NCI-H2227 (cell line): ENCODE measurements around the gene LCP2.

Experiments used
- DNase-seq: peaks from one replicate; lab custom pipeline; 2025; ENCODE audit not compliant: unreplicated experiment; lab: John Stamatoyannopoulos, UW

The LCP2 gene

DNA sequence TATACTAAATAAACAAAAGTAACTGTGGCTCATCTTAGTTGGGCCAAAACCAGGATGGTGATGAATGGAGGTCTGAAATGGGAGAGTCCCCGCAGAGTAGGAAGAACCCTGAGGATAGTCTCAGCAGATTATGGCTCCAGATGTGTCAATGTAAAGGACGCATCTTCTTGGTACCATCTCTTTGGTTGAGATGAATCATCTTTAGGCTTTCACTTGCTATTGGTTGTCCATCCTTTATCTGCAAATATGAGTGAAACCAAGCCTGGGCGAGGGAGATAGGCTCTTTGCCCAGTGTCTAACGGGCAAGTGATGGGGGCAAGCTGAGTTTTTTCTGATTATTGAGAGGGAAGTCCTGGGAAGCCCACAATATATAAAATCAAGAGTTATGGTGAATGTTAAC is 19.4 kb upstream of the LCP2 start:
- no peak for DNase-seq

DNA sequence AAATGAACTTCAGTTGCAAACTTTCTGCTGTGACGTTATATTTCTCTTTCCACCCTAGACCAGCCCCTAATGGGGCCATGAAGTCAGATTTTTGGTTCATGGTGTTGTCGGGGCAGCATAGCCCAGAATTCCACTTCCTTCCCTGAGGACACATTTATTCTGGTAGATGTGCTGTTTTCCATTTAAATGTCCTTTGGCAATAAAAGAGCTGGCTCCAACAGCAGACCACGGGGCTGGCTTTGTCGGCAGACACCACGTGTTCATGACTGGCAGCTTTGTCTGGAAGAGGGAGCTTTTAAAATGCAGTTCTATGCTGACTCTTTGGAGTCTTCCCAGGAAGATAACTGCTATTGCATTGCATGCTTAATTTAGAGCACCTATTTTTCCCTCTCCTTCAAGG is 17.6 kb upstream of the LCP2 start:
- peak; percentile 15 for DNase-seq

DNA sequence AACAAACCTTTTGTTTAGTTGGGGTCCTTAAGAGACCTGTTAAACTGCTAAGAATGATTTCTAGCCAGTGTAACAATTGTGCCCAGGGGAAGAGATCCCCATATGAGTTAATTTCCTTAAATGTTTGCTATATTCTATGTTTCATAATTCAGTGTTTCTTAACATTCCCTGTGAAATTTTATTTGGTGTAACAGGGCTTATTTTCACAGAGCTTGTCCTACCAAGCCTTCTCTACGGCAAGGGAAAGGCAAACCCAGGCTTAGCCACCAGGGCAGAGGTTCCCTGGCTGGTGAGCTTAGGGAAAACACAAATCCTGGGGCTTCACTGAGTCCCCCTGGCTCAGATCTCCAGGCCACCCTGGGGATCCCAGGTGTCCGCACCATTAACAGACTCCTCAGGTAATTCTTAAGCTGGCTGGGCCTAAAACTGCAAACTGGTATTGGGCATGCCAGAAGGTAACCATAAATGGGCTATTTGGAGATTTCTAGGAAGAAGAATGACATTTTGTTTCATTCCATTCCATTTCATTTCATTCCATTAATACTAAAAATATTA is 17.0 kb upstream of the LCP2 start:
- DNase-seq, result no peak

DNA sequence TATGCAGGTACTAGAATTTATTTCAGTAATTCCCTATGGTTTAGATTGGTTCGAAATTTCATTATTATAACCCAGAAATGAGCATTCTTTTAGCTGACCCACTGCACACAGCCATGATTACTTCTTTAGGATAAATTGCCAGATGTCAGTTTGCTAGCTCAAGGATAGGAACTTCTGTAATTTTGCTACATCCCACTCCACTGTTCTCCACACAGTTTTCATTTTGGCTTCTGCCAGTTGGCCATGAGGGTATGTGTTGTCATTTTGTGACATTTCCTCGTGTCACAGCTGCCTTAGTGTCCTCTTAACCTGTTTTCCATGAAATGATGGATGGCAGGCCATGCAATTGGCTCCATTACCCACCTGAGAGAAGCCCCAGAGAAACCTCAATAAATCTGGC is 16.2 kb upstream of the LCP2 start:
- no peak for DNase-seq

DNA sequence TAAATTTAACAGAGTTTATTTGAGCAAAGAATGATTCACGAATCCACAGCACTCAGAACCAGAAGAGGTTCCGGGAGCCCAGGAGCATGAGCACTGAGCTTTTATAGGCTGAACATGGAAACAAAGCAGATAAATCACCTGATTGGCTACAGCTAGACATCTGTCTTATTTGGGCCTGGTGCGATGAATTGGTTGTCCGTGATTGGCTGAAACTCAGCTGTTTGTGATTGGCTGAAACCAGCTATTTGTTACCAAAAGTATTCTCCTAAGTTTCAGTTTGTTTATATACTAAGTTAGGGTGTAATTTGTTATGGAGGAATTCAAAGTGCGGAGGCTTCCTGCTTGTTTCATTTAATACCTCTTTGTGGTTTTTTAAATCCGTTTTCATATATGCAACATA is 15.8 kb upstream of the LCP2 start:
- DNase-seq, result no peak

DNA sequence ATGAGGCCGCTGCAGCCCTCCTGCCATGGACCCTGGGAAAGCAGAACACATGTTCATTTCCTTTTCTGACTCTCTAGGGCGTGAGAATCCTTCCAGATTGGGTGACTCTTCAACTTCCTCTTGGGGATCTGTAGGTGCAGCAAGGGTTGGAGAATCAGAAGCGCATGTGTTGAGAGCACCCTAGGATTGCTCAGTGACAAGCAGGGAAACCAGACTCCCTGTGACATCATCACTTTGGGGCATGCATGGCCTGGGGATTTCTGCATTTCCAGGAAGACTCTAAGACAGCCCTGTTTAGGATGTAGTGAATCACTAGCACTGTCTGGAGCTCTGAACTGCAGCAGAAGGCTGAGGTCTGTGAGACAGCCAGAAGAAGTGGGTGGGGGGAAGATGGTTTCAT is 15.1 kb upstream of the LCP2 start:
- DNase-seq, result no peak

DNA sequence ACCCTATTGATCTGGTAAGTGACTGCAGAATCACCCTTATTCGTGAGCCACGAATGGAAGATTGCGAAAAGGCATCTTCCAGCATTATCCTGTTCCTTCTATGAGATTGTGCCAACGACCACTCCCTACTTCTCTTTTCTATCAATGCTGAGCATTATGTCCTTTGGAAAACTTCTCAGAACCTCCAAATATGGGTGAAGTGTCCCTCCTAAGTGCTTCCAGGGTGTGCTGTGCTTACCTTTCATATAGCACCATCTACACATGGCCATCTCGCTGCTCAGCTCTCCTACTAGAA is 14.7 kb upstream of the LCP2 start:
- no peak for DNase-seq

DNA sequence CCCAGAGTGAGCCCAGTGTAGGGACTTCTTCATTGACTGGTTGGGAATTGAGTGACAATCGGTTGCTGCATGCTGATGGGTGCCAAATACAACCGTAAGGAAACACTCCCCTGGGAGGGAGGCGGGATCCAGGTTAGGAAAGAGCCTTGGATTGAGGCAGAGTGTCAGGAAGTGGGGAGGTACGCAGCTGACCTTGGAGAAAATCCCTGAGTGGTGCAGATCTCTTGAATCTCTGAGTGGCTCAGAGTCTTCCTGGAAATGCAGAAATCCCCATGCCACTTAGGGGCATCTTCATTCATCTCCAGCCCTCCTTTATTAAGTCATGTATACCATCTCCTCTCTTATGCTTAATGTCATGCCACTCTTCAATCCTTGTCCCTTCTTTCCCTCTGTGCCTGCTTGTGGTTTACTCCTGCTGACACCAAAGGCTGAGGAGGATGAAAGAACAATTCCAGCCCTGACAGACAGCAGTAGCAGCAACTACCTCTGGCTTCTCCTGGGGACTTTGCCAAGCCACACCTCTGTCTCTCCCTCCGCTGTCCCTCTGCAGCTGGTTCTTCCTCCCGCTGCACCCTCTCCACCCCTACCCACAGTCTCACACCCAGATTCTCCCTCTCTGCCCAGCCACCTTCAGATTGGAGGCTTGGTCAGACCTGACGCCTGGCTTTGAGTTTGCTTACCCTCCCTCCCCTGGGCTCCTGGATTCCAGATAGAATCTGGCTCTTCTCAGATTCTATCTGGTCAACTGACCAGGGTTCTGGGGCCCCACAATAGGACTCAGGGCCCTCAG is 14.1 kb upstream of the LCP2 start:
- no peak for DNase-seq

DNA sequence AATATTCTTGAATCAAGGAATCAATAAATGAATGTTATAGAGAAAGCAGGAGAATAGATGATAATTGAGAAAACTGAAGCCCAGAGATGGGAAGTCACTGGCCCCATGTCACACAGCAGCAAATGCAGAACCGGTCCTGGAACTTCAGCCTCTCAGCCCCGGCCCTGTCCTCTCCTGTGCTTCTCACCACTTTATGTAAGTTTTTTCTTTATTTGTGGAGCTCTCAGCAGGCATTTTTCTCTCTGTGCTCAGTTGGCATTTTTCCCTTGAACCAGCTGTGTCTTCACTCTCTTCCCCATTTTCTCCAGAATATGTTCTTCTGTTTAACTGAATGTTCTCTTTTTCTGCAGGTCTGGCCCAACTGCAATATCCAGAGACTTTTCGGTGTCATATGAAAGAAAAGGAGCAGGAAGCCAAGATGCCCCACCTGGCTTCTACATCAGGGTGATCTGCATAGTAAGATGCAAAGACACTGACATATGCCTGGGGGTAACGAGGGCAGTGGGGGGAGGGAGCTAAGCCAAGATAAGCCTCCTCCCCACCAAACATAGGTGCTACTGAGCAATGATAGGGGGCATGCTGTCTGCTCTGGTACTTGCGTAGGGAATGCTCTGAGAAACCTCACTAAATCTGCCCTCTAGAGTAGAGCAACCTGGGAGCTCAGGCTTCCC is 12.8 kb upstream of the LCP2 start:
- DNase-seq, result no peak

DNA sequence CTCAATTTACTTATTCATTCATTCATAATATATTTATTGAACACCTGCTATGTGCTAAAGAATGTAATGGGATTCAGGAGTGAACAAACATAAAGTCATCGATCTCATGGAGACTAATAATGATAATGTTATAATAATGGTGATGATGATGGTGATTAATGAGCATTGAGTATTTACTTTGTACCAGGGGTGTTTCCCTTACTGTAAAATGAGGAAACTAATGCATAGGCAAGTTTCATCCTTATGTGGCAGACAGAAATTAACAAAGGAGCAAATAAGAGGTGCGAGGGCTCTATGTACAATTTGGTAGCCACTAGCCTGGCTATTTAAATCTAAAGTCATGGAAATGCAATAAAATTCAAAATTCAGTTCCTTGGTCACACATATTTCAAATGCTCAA is 11.1 kb upstream of the LCP2 start:
- no peak for DNase-seq

DNA sequence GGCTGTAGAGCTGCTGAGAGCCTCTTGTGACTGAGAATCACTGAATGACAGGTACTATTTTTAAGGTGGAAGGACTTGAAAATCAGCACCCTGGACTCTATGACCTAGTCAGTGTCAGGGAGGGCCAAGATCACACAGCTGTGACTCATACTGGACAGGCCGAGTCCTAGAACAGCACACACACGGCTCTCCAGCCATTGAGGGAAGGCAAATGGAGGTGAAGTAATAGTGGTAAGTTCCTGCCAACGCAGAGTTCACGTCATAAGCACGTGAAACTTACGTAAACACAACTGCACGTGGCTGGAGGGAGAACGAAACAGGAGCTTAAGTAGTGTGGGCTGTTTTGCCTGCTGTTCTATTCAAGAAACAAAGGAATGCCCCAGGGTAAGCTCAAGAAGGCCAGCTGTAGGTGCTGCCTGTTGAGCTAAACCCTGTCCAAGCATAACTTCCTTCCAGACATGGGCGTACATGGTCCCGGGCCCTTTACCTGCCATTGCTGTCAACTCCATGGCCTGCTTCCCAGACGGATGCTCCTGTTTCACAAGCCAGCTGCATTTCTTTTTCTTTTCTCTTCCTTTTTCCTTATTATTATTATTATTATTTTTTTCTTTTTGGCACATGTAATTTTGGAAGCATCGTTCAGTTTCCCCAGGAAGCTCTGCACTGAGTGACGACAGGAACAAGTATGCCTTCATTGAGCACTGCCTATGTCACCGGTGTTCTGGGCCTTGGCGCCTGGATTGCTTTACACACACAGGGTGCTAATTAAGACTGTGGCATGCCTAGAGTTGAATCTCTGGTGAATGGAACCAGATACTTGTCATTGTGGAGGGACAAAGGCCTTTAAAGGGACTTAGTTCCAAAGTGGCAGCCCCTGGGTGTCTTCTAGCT is 10.2 kb upstream of the LCP2 start:
- no peak for DNase-seq

DNA sequence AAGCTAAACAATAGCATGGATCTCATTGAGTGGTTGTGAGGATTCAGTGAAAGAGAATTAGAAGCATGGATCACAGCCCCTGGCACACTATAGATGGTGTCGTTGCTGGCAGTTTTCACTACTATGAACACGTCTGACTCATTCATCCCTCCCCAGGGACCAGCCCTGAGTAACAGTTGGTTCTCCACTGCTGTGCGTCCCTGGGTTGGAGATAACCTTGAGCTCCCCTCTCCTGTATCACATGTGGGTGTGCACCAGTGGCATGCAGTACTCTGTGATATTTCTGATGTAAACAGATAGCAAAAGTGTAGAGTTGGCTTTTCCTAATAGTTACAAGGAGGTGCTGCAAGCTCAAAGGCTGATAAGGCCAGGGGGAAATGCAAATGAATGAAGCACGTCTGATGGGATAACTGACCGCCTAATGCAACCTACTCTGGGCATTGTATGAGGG is 8.8 kb upstream of the LCP2 start:
- no peak for DNase-seq

DNA sequence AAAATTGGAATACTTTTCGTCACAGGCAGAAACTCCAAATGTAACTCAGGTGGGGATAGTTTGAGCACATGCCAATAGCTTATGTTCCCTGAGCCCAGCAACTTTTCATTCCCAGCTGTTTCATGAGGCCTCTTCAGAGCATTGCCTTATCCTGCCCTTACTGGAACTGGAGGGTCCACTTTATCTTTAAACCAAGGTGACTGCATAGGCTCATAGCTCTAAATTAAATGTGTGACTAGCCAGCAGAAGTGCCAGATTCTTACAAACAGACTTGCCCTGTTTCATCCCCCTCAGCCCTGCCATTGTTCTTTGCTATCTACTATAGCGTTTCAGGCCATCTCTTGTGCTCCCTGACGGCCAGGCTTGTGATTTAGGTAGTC is 8.1 kb upstream of the LCP2 start:
- no peak for DNase-seq

DNA sequence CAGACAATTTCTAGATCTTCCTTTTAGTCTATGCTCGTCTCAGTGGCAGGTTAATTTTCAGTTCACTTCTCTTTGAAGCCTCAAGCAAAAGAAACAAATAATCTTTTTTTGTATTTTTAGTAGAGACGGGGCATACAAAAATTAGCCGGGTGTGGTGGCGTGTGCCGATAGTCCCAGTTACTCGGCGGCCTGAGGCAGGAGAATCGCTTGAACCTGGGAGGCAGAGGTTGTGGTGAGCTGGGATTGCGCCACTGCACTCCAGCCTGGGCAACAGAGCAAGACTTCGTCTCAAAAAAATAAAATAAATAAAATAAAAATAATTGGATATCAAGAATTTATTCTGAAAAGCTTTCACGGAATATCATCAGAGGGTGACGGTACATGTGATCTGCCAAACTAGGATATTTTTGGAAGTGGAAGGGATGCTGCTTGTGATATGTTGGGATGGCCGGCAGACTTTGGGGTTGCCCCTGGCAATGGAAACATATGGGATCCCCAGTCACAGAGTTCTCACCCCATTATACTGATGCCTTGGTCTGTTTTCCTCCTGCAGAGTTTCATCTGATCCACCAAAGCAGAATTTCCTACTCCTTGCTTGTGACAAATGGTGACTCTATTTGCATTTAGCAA is 7.6 kb upstream of the LCP2 start:
- DNase-seq, result no peak

DNA sequence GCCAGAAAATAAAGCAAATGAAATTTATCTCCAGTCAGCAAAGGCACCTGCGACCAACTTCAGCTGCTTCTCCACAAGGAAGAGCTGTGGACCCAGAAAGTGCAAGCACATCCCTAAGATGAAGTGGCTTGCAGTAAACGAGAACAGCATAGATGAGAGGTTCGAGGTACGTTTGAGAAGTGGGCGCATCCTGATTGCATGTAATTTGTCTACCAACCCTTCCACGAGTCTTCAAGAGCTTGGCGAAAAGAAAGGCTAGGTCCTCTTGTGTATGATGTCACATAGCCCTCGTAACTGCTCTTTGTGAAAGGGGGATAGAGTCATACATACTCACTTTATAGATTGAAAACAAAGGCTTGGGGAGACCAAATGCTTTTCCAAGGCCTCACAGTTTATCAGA is 6.0 kb upstream of the LCP2 start:
- DNase-seq, result no peak

DNA sequence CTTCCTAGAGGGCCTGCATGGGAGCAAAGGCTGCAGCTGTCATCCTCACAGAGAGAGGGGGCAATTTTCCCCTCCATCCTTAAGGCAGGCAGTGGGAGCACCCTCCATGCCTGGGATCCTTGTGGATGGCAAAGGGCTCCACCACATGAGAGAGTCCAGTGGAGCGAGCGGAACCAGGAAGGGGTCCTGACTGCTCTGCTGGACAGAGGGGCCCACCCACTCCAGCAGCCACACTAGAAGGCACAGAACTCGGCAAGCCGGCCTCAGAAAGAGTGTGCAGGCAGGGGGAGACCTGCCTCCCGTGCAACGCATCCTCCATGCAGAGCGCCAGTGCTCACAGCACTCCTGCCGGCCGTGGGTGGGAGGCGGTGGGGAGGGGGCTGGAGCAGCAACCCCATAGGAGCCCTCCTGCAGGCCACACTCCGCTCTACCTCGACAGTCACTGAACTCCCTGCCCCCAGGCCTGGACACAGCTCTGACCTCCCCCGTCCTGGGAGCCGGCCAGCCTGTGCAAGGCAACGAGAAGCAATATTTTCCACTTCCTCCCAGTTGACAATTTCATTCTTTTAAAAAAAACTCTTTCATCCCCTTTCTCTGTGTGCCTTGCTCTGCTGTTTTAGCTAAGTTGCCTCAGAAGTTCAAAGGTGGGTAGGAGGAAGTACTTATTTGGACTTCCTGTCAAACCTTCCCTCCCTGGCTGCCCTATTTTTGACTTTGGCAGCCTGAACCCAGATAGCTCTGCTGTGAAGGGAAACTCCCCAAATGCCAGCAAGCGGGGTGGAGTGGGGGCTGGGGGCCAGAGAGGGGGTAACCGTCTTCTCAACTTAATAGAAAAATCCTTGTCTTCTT is 5.3 kb upstream of the LCP2 start:
- DNase-seq, result no peak

DNA sequence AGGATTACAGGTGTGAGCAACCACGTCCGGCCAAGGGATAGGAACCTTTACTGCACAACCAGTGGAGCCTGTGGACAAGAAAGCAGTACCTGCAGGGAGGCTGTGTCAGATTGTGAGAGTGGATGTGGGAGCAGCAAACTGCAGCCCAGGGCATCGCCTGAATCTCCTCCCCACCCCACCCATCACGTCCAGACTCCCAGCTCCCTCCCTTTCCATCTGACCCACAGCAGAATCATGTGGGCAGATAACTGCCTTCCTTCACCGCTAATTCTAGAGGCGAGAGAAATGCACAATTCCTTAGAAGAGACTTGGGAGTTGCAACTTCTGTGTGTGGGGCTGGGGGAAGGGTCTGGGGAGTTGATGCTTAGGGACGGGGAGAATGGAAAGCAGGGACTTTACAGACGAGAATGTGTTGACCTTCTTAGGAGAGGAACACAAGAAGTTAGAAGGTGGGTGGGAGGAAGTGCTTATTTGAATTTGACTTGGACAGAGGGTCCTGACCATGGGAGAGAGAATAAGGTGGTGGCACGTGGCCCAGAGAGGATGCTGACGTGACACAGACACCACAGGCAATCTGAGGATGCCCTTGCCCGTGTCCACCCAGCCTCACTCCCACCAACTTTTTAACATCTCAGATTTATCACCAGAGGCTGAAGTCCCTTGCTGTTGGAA is 4.5 kb upstream of the LCP2 start:
- no peak for DNase-seq

DNA sequence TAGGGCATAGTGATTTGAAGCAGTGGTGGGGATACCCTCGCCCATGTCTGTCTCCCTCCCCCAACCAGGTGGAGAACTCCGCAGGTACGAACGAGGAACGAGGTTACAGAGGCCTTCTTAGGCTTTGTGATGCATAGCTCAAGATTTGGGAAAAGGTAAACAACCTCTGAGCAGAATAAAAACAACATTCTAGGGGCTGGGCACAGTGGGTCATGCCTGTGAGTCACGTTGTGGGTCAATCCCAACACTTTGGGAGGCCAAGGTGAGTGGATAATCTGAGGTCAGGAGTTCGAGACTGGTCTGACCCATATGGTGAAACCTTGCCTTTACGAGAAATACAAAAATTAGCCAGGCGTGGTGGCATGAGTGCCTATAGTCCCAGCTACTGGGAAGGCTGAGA is 3.6 kb upstream of the LCP2 start:
- no peak for DNase-seq

DNA sequence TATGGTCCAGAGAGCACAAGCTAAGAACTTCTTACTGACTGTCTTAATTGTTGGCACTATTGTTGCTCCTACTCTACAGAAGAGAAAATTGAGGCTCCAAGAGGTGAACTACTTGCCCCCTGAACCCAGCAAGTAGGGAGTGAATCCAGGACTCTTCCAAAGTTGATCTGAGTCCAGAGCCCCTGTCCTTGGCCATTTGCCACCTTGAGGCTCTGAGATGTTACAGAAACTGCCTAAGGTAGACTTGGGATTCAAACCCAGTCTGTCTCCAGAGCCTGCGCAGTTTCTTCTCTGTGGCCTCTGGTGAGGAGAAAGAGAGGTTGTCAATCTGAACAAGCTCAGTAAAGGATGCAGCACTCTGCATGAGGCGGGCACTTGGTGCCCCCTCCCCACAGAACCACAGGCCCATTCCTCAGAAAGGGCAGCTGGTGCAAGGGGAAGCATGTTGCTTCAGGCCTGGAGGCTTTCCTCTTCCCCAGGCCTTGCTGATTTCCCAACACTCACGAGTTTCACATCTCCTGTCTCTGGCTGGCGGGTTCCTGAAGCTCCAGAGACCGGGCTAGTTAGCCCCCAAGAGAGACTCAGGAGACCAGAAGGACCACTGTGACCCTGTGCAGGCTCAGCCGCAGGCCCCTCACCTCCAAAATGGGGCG is 2.9 kb upstream of the LCP2 start:
- DNase-seq, result no peak
